GM12878 (cell line): Measurements from ENCODE around the gene ANP32A. TPM values are rescaled to one million over a fixed set of nuclear protein-coding genes. Genes with fewer than 3 reads are reported as not detected.

Experiments
- ATAC-seq: fragments of 200-7000 bp; cut with Tn5 transposase; 3 replicates; pipeline ENCODE4 v1.9.1; 2020; ENCODE audit warnings: mild to moderate bottlenecking, moderate library complexity
- BruUV-seq: library from RNA; stranded (reverse); fragments of 400-500 nt; replicated peaks from 2 replicates; lab custom pipeline; 2021; lab: Mats Ljungman, UMichigan
- CTCF ChIA-PET: fragments of 300-600 bp; sonication (Branson Sonifier 250); formaldehyde crosslinking; extraction: SDS; loops from one replicate; lab custom pipeline; 2021; ENCODE audit warnings: inconsistent platforms; lab: Yijun Ruan, JAX
- POLR2A ChIA-PET: fragments of 350-600 bp; formaldehyde crosslinking; extraction: SDS; loops from one replicate; lab custom pipeline; 2021; ENCODE audit warnings: inconsistent platforms; lab: Charles Lee
- RAD21 ChIA-PET: fragments of 300-600 bp; sonication (Branson Sonifier 250); formaldehyde crosslinking; loops from one replicate; lab custom pipeline; 2023; ENCODE audit warnings: antibody characterized with exemption; ENCODE audit not compliant: unreplicated experiment; lab: Charles Lee
- SMC1A ChIA-PET: fragments of 300-600 bp; sonication (Branson Sonifier 250); formaldehyde crosslinking; loops from one replicate; lab custom pipeline; 2023; ENCODE audit not compliant: unreplicated experiment, uncharacterized antibody; lab: Charles Lee
- DNase-seq: peaks from one replicate; pipeline ENCODE4 v3.0.0-alpha.2; 2011; ENCODE audit warnings: low read depth, low spot score
- FAIRE-seq: peaks from 3 replicates; lab custom pipeline; 2011; peaks lifted over from hg19 to GRCh38; lab: Jason Lieb, UNC
- H2AFZ ChIP-seq: 2 replicates; pipeline ENCODE4 v1.6.0; 2011; ENCODE audit warnings: low read depth, low read length, control low read depth; ENCODE audit not compliant: control insufficient read depth
- H3K27ac ChIP-seq: 2 replicates; pipeline ENCODE4 v1.5.1; 2011; ENCODE audit warnings: control low read depth; ENCODE audit not compliant: control insufficient read depth, insufficient read depth
- H3K27me3 ChIP-seq, 2 experiments: replicated peaks in 1 of 2; 2 replicates each; pipeline versions ENCODE4 v1.6.0 to v1.6.1; 2011; ENCODE audit warnings: low read length in 1 of 2; ENCODE audit not compliant: control insufficient read depth in 2 of 2, insufficient read depth in 2 of 2
- H3K36me3 ChIP-seq, 2 experiments: 2 replicates each; pipeline ENCODE4 v1.5.1; 2011; ENCODE audit warnings: low read length in 1 of 2; ENCODE audit not compliant: control insufficient read depth in 2 of 2, insufficient read depth in 2 of 2
- H3K4me1 ChIP-seq: 2 replicates; pipeline ENCODE4 v1.6.1; 2011; ENCODE audit warnings: mild to moderate bottlenecking, low read length, moderate library complexity, mixed read lengths; ENCODE audit not compliant: control insufficient read depth, insufficient read depth
- H3K4me2 ChIP-seq: 2 replicates; pipeline ENCODE4 v1.6.0; 2011; ENCODE audit warnings: control low read depth; ENCODE audit not compliant: control insufficient read depth, insufficient read depth
- H3K4me3 ChIP-seq: fragments of 200-600 bp; sonication (generic); 2 replicates; pipeline ENCODE4 v1.5.1; 2016
- H3K79me2 ChIP-seq: 2 replicates; pipeline ENCODE4 v1.6.0; 2011; ENCODE audit warnings: low read length; ENCODE audit not compliant: control insufficient read depth, insufficient read depth
- H3K9ac ChIP-seq: 2 replicates; pipeline ENCODE4 v1.8.0; 2011; ENCODE audit warnings: low read length, control low read depth, mixed read lengths; ENCODE audit not compliant: control insufficient read depth, insufficient read depth
- H3K9me3 ChIP-seq: replicated peaks from 3 replicates; pipeline ENCODE4 v1.5.1; 2011; ENCODE audit warnings: mild to moderate bottlenecking, low read length; ENCODE audit not compliant: control insufficient read depth, insufficient read depth
- H4K20me1 ChIP-seq: 2 replicates; pipeline ENCODE4 v1.6.0; 2011; ENCODE audit not compliant: control insufficient read depth, insufficient read depth
- EGR1 ChIP-seq, 2 experiments: IDR thresholded peaks; 1 replicate in 1 of 2; 2 replicates in 1 of 2; pipeline ENCODE4 v1.6.1; 2011 to 2012; ENCODE audit warnings: low read depth in 2 of 2, low read length in 2 of 2, borderline replicate concordance in 1 of 2, mild to moderate bottlenecking in 1 of 2, moderate library complexity in 1 of 2
- ETV6 ChIP-seq, 2 experiments: fragments of 450-650 bp in 1 of 2; IDR thresholded peaks in 1 of 2; conservative IDR thresholded peaks in 1 of 2; 2 replicates each; pipeline ENCODE4 v1.6.1; 2014; ENCODE audit warnings: antibody characterized with exemption in 1 of 2, borderline replicate concordance in 1 of 2, low read depth in 1 of 2, mild to moderate bottlenecking in 1 of 2, moderate library complexity in 1 of 2
- HDGF ChIP-seq: fragments of 450-650 bp; IDR thresholded peaks from 2 replicates; pipeline ENCODE4 v1.6.1; 2016; ENCODE audit warnings: antibody characterized with exemption
- NBN ChIP-seq: fragments of 450-650 bp; IDR thresholded peaks from 2 replicates; pipeline ENCODE4 v1.6.1; 2016
- POLR2AphosphoS5 ChIP-seq: IDR thresholded peaks from 2 replicates; pipeline ENCODE4 v1.6.1; 2011; ENCODE audit warnings: mild to moderate bottlenecking, low read length, inconsistent platforms
- TCF3 ChIP-seq: IDR thresholded peaks from 2 replicates; pipeline ENCODE4 v1.6.1; 2012; ENCODE audit warnings: low read depth, mild to moderate bottlenecking, low read length, borderline replicate concordance; ENCODE audit not compliant: insufficient read depth
- TCF7 ChIP-seq: IDR thresholded peaks from 2 replicates; pipeline ENCODE4 v1.6.1; 2014; ENCODE audit warnings: antibody characterized with exemption, borderline replicate concordance
- ZNF217 ChIP-seq: fragments of 450-650 bp; IDR thresholded peaks from 2 replicates; pipeline ENCODE4 v1.6.1; 2017; ENCODE audit warnings: antibody characterized with exemption, mild to moderate bottlenecking
- ZZZ3 ChIP-seq: IDR thresholded peaks from 2 replicates; pipeline ENCODE4 v1.6.1; 2011; ENCODE audit warnings: low read depth; ENCODE audit not compliant: control insufficient read depth, insufficient read length
- WGBS: methylation state at CpG from one replicate; pipeline ENCODE4 v1.1.6; 2016; ENCODE audit warnings: low lambda C conversion rate; ENCODE audit not compliant: insufficient replicate concordance, insufficient coverage; ENCODE audit errors: missing lambda C conversion rate; 5-methylcytosine and 5-hydroxymethylcytosine counted together
- in situ Hi-C: fragments of 300-500 bp; cut with MboI; formaldehyde crosslinking; loops from 9 replicates; pipeline ENCODE4 v1.14.3; 2018; ENCODE audit warnings: mixed read lengths
- intact Hi-C: fragments of 100-400 bp; cut with micrococcal nuclease; formaldehyde crosslinking; loops from one replicate; pipeline ENCODE4 v1.14.2; 2022; ENCODE audit not compliant: unreplicated experiment
- polyA plus RNA-seq, 11 experiments: library from polyadenylated mRNA; depleted of rRNA in 4 of 11; unstranded in 6 of 11; stranded (reverse) in 5 of 11; fragments of >200 nt; fragmentation: Nextera tagmentation in 4 of 11; fragmentation: Illumina TruSeq in 1 of 11; extraction: Ambion mirVana in 4 of 11; extraction: Trizol in 1 of 11; gene quantifications; 1 replicate in 1 of 11; 2 replicates in 10 of 11; pipeline versions ENCODE4 v1.2.1 to v1.2.3, GENCODE V29; 2011 to 2016; ENCODE audit warnings: inconsistent platforms in 2 of 11, missing spikeins in 2 of 11, low read depth in 1 of 11
- total RNA-seq, 4 experiments: library from RNA; depleted of rRNA in 3 of 4; stranded (reverse); fragments of >200 nt in 3 of 4; fragmentation: Illumina TruSeq in 1 of 4; extraction: Trizol in 1 of 4; gene quantifications; 2 replicates each; pipeline versions ENCODE4 v1.2.1 to v1.2.3, GENCODE V29; 2013 to 2021
- TF ChIP-seq, protein P1 (sequence below): fragments of 450-650 bp; IDR thresholded peaks from 2 replicates; pipeline ENCODE4 v1.6.1; 2016; ENCODE audit warnings: mild to moderate bottlenecking
- TF ChIP-seq, protein P2 (sequence below): fragments of 450-650 bp; IDR thresholded peaks from 2 replicates; pipeline ENCODE4 v1.6.1; 2014; ENCODE audit warnings: mild to moderate bottlenecking
- TF ChIP-seq, protein P3 (sequence below), 3 experiments: IDR thresholded peaks in 2 of 3; conservative IDR thresholded peaks in 1 of 3; 2 replicates each; pipeline ENCODE4 v1.5.1; 2011; ENCODE audit warnings: low read depth in 3 of 3, low read length in 3 of 3, mild to moderate bottlenecking in 3 of 3, control low read depth in 2 of 3, moderate library complexity in 2 of 3, inconsistent platforms in 1 of 3, mixed read lengths in 1 of 3; ENCODE audit not compliant: control insufficient read depth in 2 of 3, insufficient read depth in 1 of 3; ENCODE audit errors: extremely low read depth in 1 of 3

Gene ANP32A
- total and polyA plus RNA-seq, 10 of the 15 experiments (the other 5 are each of a cell fraction or from before 2014, with no cell fraction given), result 29.6 to 666 (median 234) TPM

DNA sequence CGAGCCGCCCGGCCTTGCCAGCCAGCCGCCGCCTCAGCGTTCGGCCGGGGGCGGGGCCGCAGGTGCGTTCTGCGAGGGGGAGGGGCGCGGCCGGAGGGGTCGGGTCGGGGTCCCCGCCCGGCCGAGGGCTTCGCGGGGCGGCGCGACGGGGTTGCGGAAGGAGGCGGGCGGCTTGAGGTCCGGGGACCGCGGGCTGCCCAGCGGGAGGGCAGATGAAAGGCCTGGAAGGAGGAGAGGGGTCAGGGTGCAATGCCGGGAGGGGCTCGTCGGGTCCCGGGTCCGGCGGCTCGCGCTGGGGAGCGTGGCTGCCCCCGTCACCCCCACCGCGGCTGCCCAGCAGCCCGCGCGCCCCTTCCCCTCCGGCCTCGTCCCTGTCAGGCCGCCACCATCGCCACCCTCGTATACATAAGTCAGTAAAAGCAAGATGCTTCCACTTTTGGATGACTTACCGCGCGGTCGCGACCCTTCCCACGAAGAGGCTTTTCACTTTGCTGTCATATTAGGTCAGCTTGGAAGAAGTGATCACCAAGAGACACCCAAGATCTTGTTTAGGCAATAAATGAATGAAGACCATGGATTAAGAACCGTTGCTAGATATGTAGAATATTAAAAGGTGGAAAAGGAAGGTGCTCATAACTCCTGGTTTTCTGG is 620 bp upstream of the ANP32A start (continued):
- TF ChIP-seq TCF3 (no peak), EGR1 (IDR thresholded peaks at IDR 0.05; ENCODE audit: borderline replicate concordance in 1 of 2, low read depth in 2 of 2, low read length in 2 of 2) (0 out of 3 replicates have a peak, but pooled peaks of 1 of the 2 experiments have one; percentile 4), HDGF (no peak), ZNF217 (no peak), NBN (no peak)

DNA sequence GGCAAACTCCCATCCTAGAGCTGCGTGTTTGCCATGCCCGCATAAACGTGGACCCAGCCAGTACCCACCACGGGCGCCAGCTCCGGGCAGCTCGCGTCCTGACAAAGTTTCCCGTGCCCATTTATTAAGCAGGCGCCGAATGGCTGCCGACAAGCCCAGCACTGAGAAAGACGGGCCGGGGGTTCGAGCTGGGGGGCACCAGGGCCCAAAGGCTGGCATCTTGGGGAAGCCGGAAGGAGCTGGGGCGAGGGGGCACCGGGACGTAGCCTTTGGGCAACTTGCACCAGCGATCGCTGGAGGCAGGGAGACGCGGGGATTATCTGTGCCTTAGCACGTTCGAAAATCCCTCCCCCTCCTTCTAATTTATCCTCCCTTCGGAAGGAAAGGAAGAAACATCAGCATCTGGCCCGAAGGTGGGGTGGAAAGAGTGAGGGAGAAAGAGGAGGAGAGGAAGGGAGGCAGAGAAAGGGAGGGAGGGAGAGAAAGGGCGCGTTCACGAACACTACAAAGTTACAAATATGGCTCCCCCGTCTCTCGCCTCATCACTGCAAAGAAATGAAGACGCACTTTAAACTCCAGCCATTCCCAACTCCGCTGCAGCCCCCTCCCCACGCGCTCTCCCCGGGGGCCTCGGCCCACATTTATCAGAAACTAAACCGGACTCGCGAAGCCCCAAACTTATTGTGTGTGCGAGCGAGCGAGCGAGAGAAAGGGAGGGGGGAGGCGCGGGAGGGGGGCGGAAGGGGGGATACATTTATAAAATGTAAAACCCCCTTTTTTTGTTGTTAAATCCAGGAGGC is 1.0 kb downstream of the ANP32A start:
- peaks cover 23% of the 10 kb centered on the region for H3K4me1 ChIP-seq
- peak overlapping the region; percentile 98 for H3K4me3 ChIP-seq
- H3K36me3 ChIP-seq, result peaks cover 0 to 7% of the 10 kb centered on the region in 2 experiments; a peak in 2 of 4 replicates
- WGBS, result under 1% methylated on average over 37 of the region's 48 CpGs
- H3K79me2 ChIP-seq, result peaks cover 80% of the 10 kb centered on the region
- intact Hi-C loops, result no loop called here
- TSS peak; percentile 70 for BruUV-seq
- peak overlapping the region; percentile 99 for H3K9ac ChIP-seq
- in situ Hi-C loops, result loop anchor here (25.0 kb wide), 1 partner anchor 1282 kb away; the partner anchor contains the start of gene MAP2K5
- H3K27ac ChIP-seq, result peak overlapping the region; percentile 99
- H3K9me3 ChIP-seq, result no peaks in the 10 kb centered on the region
- H4K20me1 ChIP-seq, result peaks cover 6% of the 10 kb centered on the region; the same call in 1 of the 2 replicates
- POLR2A ChIA-PET, result interaction anchor here (0.6 to 6.8 kb wide), 4 partner anchors 25 to 49 kb away, joined by 3 to 77 read pairs (median 4); no protein-coding TSS in a partner anchor
- peak overlapping the region; percentile 66 for H3K4me2 ChIP-seq
- SMC1A ChIA-PET, result interaction anchor here (0.8 to 7.6 kb wide), 4 partner anchors 22 to 341 kb away, joined by 3 to 67 read pairs (median 4); partner anchors contain the start of gene GLCE
- no peak for FAIRE-seq
- no peak for DNase-seq
- peak; percentile 3 for ATAC-seq
- H2AFZ ChIP-seq, result peak overlapping the region; percentile 68
- H3K27me3 ChIP-seq, result no peaks in the 10 kb centered on the region
- CTCF ChIA-PET, result interaction anchor here (0.9 to 1.2 kb wide), 5 partner anchors 9 to 144 kb away, joined by 3 to 10 read pairs (median 4); no protein-coding TSS in a partner anchor
- RAD21 ChIA-PET, result interaction anchor here (1.1 to 5.8 kb wide), 5 partner anchors 9 to 36 kb away, joined by 3 to 56 read pairs (median 7); no protein-coding TSS in a partner anchor
- TF ChIP-seq, protein P1, sequence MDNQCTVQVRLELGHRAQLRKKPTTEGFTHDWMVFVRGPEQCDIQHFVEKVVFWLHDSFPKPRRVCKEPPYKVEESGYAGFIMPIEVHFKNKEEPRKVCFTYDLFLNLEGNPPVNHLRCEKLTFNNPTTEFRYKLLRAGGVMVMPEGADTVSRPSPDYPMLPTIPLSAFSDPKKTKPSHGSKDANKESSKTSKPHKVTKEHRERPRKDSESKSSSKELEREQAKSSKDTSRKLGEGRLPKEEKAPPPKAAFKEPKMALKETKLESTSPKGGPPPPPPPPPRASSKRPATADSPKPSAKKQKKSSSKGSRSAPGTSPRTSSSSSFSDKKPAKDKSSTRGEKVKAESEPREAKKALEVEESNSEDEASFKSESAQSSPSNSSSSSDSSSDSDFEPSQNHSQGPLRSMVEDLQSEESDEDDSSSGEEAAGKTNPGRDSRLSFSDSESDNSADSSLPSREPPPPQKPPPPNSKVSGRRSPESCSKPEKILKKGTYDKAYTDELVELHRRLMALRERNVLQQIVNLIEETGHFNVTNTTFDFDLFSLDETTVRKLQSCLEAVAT, result peak; percentile 57
- TF ChIP-seq, protein P2, sequence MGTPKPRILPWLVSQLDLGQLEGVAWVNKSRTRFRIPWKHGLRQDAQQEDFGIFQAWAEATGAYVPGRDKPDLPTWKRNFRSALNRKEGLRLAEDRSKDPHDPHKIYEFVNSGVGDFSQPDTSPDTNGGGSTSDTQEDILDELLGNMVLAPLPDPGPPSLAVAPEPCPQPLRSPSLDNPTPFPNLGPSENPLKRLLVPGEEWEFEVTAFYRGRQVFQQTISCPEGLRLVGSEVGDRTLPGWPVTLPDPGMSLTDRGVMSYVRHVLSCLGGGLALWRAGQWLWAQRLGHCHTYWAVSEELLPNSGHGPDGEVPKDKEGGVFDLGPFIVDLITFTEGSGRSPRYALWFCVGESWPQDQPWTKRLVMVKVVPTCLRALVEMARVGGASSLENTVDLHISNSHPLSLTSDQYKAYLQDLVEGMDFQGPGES, result no peak
- TF ChIP-seq, protein P3, sequence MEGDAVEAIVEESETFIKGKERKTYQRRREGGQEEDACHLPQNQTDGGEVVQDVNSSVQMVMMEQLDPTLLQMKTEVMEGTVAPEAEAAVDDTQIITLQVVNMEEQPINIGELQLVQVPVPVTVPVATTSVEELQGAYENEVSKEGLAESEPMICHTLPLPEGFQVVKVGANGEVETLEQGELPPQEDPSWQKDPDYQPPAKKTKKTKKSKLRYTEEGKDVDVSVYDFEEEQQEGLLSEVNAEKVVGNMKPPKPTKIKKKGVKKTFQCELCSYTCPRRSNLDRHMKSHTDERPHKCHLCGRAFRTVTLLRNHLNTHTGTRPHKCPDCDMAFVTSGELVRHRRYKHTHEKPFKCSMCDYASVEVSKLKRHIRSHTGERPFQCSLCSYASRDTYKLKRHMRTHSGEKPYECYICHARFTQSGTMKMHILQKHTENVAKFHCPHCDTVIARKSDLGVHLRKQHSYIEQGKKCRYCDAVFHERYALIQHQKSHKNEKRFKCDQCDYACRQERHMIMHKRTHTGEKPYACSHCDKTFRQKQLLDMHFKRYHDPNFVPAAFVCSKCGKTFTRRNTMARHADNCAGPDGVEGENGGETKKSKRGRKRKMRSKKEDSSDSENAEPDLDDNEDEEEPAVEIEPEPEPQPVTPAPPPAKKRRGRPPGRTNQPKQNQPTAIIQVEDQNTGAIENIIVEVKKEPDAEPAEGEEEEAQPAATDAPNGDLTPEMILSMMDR (IDR thresholded peaks at IDR 0.05 in 2 of 3, conservative IDR thresholded peaks at IDR 0.05 in 1 of 3; ENCODE audit: control insufficient read depth in 2 of 3, extremely low read depth in 1 of 3, insufficient read depth in 1 of 3, low read depth in 3 of 3, low read length in 3 of 3), result no peak
- TF ChIP-seq TCF7 (no peak), POLR2AphosphoS5 (peak; percentile 57), ETV6 (conservative IDR thresholded peaks at IDR 0.05 in 1 of 2, IDR thresholded peaks at IDR 0.05 in 1 of 2; ENCODE audit: borderline replicate concordance in 1 of 2, low read depth in 1 of 2) (no peak), ZZZ3 (no peak)
